HCT116 (cell line): ENCODE data around the gene SLC44A5. TPM values are rescaled to one million over a fixed set of nuclear protein-coding genes. Genes with fewer than 3 reads are reported as not detected.

Source experiments
- ATAC-seq: fragments of 200-7000 bp; cut with Tn5 transposase; 2 replicates; pipeline ENCODE4 v1.9.1; 2020; ENCODE audit warnings: mild to moderate bottlenecking, moderate library complexity
- BruUV-seq: library from RNA; stranded (reverse); fragments of 400-500 nt; replicated peaks from 2 replicates; lab custom pipeline; 2021; lab: Mats Ljungman, UMichigan
- CTCF ChIA-PET: fragments of 300-600 bp; sonication (Branson Sonifier 250); formaldehyde crosslinking; loops from one replicate; lab custom pipeline; 2021; ENCODE audit warnings: antibody characterized with exemption; lab: Charles Lee
- POLR2A ChIA-PET: fragments of 300-600, 350-600 bp; sonication (Branson Sonifier 250); formaldehyde crosslinking; loops from one replicate; lab custom pipeline; 2021; ENCODE audit warnings: antibody characterized with exemption; lab: Charles Lee
- RAD21 ChIA-PET, 2 experiments: fragments of 300-600 bp; sonication (Branson Sonifier 250); formaldehyde crosslinking; loops; one replicate each; lab custom pipeline; 2023; ENCODE audit warnings: low total read pairs in 2 of 2; ENCODE audit not compliant: uncharacterized antibody in 2 of 2, unreplicated experiment in 2 of 2, low non-redundant PET in 1 of 2; lab: Charles Lee
- DNase-seq: peaks from one replicate; pipeline ENCODE4 v3.0.0-alpha.2; 2010; ENCODE audit warnings: low read depth, low spot score
- H2AFZ ChIP-seq: fragments of 200-600 bp; shearing (Covaris generic), sonication (generic); 2 replicates; pipeline ENCODE4 v1.6.1; 2017; ENCODE audit warnings: low read depth, mixed run types, mixed read lengths, antibody characterized with exemption, low read length; ENCODE audit not compliant: poor library complexity, severe bottlenecking
- H3K27ac ChIP-seq: 2 replicates; pipeline ENCODE4 v1.5.1; 2012; ENCODE audit warnings: low read depth, low read length
- H3K27me3 ChIP-seq: fragments of 200-600 bp; sonication (generic); 2 replicates; pipeline ENCODE4 v1.6.1; 2016; ENCODE audit warnings: mixed run types, low read length, mixed read lengths; ENCODE audit not compliant: insufficient read depth
- H3K36me3 ChIP-seq, 2 experiments: fragments of 200-500 bp in 1 of 2; fragments of 200-600 bp in 1 of 2; sonication (Bioruptor generic) in 1 of 2; sonication (generic) in 1 of 2; 2 replicates each; pipeline versions ENCODE4 v1.5.1 to v1.6.1; 2014 to 2016; ENCODE audit warnings: low read length in 2 of 2, inconsistent platforms in 1 of 2, mixed read lengths in 1 of 2, mixed run types in 1 of 2; ENCODE audit not compliant: insufficient read depth in 2 of 2, control insufficient read depth in 1 of 2
- H3K4me1 ChIP-seq, 2 experiments: fragments of 200-600 bp in 1 of 2; sonication (generic) in 1 of 2; 2 replicates each; pipeline versions ENCODE4 v1.5.1 to v1.6.1; 2012 to 2017; ENCODE audit warnings: low read length in 2 of 2, inconsistent platforms in 1 of 2, mild to moderate bottlenecking in 1 of 2, mixed read lengths in 1 of 2, mixed run types in 1 of 2, moderate library complexity in 1 of 2; ENCODE audit not compliant: insufficient read depth in 2 of 2, control insufficient read depth in 1 of 2
- H3K4me2 ChIP-seq: fragments of 200-600 bp; sonication (generic); 2 replicates; pipeline ENCODE4 v1.6.1; 2017; ENCODE audit warnings: mixed run types, low read length, mixed read lengths
- H3K4me3 ChIP-seq, 2 experiments: fragments of 200-600 bp in 1 of 2; sonication (generic) in 1 of 2; replicated peaks in 1 of 2; 2 replicates each; pipeline ENCODE4 v1.5.1; 2011 to 2016; ENCODE audit warnings: low read length in 2 of 2, control low read depth in 1 of 2, low read depth in 1 of 2, mild to moderate bottlenecking in 1 of 2, mixed read lengths in 1 of 2, mixed run types in 1 of 2
- H3K79me2 ChIP-seq: fragments of 200-600 bp; sonication (generic); 2 replicates; pipeline ENCODE4 v1.6.1; 2017; ENCODE audit warnings: mild to moderate bottlenecking, mixed run types, low read length, moderate library complexity, mixed read lengths; ENCODE audit not compliant: insufficient read depth
- H3K9ac ChIP-seq: fragments of 200-600 bp; sonication (generic); 2 replicates; pipeline ENCODE4 v1.6.1; 2016; ENCODE audit warnings: low read length, mixed read lengths
- H3K9me2 ChIP-seq: fragments of 200-600 bp; sonication (generic), shearing (Covaris generic); 2 replicates; pipeline ENCODE4 v1.6.1; 2017; ENCODE audit warnings: mixed run types, mild to moderate bottlenecking, moderate library complexity; ENCODE audit not compliant: insufficient read depth
- H3K9me3 ChIP-seq, 2 experiments: fragments of 200-500 bp in 1 of 2; fragments of 200-600 bp in 1 of 2; sonication (Bioruptor generic) in 1 of 2; sonication (generic) in 1 of 2; 2 replicates each; pipeline ENCODE4 v1.6.1; 2014 to 2017; ENCODE audit warnings: low read length in 2 of 2, mixed read lengths in 2 of 2, inconsistent platforms in 1 of 2, low read depth in 1 of 2, mild to moderate bottlenecking in 1 of 2, mixed run types in 1 of 2, moderate library complexity in 1 of 2; ENCODE audit not compliant: control insufficient read depth in 1 of 2, insufficient read depth in 1 of 2
- H4K20me1 ChIP-seq: fragments of 200-600 bp; sonication (generic), shearing (Covaris generic); 2 replicates; pipeline ENCODE4 v1.6.1; 2017; ENCODE audit warnings: mixed run types, mild to moderate bottlenecking, moderate library complexity; ENCODE audit not compliant: insufficient read depth
- ATF3 ChIP-seq: IDR thresholded peaks from 2 replicates; pipeline ENCODE4 v1.6.1; 2012
- CBX3 ChIP-seq: IDR thresholded peaks from 2 replicates; pipeline ENCODE4 v1.6.1; 2012; ENCODE audit warnings: low read depth
- CEBPB ChIP-seq: IDR thresholded peaks from 2 replicates; pipeline ENCODE4 v1.6.1; 2012; ENCODE audit warnings: low read depth
- CTCF ChIP-seq, 3 experiments: fragments of 200-600 bp in 1 of 3; sonication (generic) in 1 of 3; IDR thresholded peaks in 2 of 3; conservative IDR thresholded peaks in 1 of 3; 2 replicates each; pipeline ENCODE4 v1.5.1; 2012 to 2017; ENCODE audit warnings: low read depth in 2 of 3, low read length in 2 of 3, antibody characterized with exemption in 1 of 3, borderline replicate concordance in 1 of 3, control low read depth in 1 of 3, mild to moderate bottlenecking in 1 of 3, mixed read lengths in 1 of 3, mixed run types in 1 of 3, moderate library complexity in 1 of 3; ENCODE audit not compliant: insufficient read depth in 1 of 3
- EGR1 ChIP-seq: IDR thresholded peaks from 2 replicates; pipeline ENCODE4 v1.6.1; 2012; ENCODE audit warnings: low read depth
- ELF1 ChIP-seq: IDR thresholded peaks from 2 replicates; pipeline ENCODE4 v1.6.1; 2012; ENCODE audit warnings: low read depth, borderline replicate concordance
- EZH2phosphoT487 ChIP-seq: fragments of 200-600 bp; IDR thresholded peaks from 2 replicates; pipeline ENCODE4 v1.6.1; 2018; ENCODE audit warnings: antibody characterized with exemption, borderline replicate concordance
- MAX ChIP-seq: IDR thresholded peaks from 2 replicates; pipeline ENCODE4 v1.6.1; 2012
- SIN3A ChIP-seq: IDR thresholded peaks from 2 replicates; pipeline ENCODE4 v1.6.1; 2012; ENCODE audit warnings: low read depth
- SP1 ChIP-seq: IDR thresholded peaks from 2 replicates; pipeline ENCODE4 v1.6.1; 2012; ENCODE audit warnings: low read depth
- ZFX ChIP-seq: fragments of 450-650 bp; IDR thresholded peaks from 2 replicates; pipeline ENCODE4 v1.6.1; 2017
- ZNF274 ChIP-seq: fragments of 200-500 bp; sonication (Bioruptor generic); IDR thresholded peaks from 2 replicates; pipeline ENCODE4 v1.6.1; 2014; ENCODE audit warnings: mild to moderate bottlenecking, low read depth, low read length, inconsistent platforms
- intact Hi-C: fragments of 100-400 bp; cut with micrococcal nuclease; formaldehyde crosslinking; loops from 2 replicates; pipeline ENCODE4 v1.10.0; 2022
- total RNA-seq: library from RNA; stranded (reverse); gene quantifications from one replicate; pipeline ENCODE4 v1.2.1, GENCODE V29; 2021; ENCODE audit not compliant: unreplicated experiment

SLC44A5 gene
- total RNA-seq, 1 experiment from 2014 or later, result 2.4 TPM

- Histone ChIP-seq H3K9ac (no peak overlapping the region), H3K4me3 (no peak overlapping the region), H2AFZ (no peak overlapping the region), H3K4me2 (no peak overlapping the region), H3K79me2 (no peaks in the 10 kb centered on the region), H3K36me3 (no peaks in the 10 kb centered on the region), H4K20me1 (no peaks in the 10 kb centered on the region), H3K4me1 (no peaks in the 10 kb centered on the region), H3K27me3 (no peaks in the 10 kb centered on the region), H3K9me2 (no peaks in the 10 kb centered on the region), H3K27ac (no peak overlapping the region), H3K9me3 (no peaks in the 10 kb centered on the region)
- no peak for DNase-seq
- POLR2A ChIA-PET, result no interaction called here
- CTCF ChIA-PET, result no interaction called here
- intact Hi-C loops, result no loop called here
- ATAC-seq, result no peak
- TF ChIP-seq ZNF274 (no peak), ATF3 (no peak), EZH2phosphoT487 (no peak), ELF1 (no peak), CEBPB (no peak), MAX (no peak), EGR1 (no peak), SP1 (no peak), SIN3A (no peak), ZFX (no peak), CTCF (IDR thresholded peaks at IDR 0.05 in 2 of 3, conservative IDR thresholded peaks at IDR 0.05 in 1 of 3; ENCODE audit: borderline replicate concordance in 1 of 3, insufficient read depth in 1 of 3, low read depth in 2 of 3, low read length in 2 of 3) (no peak), CBX3 (no peak)
- RAD21 ChIA-PET, result no interaction called here
- BruUV-seq, result no TSS peak
Measured at GRCh38 chr1:75589637-75590036, 21.3 kb downstream of the SLC44A5 start.
